ENCODE results near the gene MLIP. TPM values are rescaled to one million over a fixed set of nuclear protein-coding genes. Genes with fewer than 3 reads are reported as not detected.
A peak's percentile ranks its signal among the peaks of the same experiment; 100 is the strongest.

Gene MLIP
- total RNA-seq, 1 experiment from 2014 or later = not detected

DNA sequence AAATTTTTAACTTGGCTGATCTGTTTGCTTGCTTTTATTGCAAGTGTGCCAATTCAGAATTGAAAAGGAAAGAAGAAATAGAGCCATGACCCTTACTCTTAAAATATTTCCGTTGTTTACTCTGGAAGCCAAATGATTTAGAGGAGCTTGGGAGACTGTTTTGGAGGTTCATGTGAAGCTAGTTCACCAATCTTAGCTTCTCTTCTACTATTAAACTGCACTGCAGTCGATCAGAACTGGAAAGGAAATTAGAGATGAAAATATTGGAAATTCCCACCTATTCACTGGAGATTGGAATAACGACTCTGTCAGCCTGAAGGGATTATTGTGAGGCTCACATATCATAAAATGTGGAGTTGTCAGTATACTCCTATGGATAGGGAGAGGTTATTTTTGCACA lies 81.8 kb downstream of the MLIP start:
- POLR2A ChIA-PET = no interaction called here
- Mint-ChIP-seq H3K27me3 (ENCODE audit: low read depth) (peaks cover 29% of the 10 kb centered on the region), H3K9me3 (no peaks in the 10 kb centered on the region), H3K27ac (no peak overlapping the region), H3K4me1 (peaks cover 16% of the 10 kb centered on the region), H3K36me3 (no peaks in the 10 kb centered on the region), H3K4me3 (no peak overlapping the region)
- CTCF ChIA-PET = interaction anchor here (1.0 kb wide), 1 partner anchor 10 kb away, joined by 3 read pairs; no protein-coding TSS in a partner anchor
- TF ChIP-seq, protein P1, sequence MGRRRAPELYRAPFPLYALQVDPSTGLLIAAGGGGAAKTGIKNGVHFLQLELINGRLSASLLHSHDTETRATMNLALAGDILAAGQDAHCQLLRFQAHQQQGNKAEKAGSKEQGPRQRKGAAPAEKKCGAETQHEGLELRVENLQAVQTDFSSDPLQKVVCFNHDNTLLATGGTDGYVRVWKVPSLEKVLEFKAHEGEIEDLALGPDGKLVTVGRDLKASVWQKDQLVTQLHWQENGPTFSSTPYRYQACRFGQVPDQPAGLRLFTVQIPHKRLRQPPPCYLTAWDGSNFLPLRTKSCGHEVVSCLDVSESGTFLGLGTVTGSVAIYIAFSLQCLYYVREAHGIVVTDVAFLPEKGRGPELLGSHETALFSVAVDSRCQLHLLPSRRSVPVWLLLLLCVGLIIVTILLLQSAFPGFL (CRISPR knock-in tag; IDR thresholded peaks at IDR 0.05; ENCODE audit: borderline replicate concordance) = no peak
- TF ChIP-seq, protein P2, sequence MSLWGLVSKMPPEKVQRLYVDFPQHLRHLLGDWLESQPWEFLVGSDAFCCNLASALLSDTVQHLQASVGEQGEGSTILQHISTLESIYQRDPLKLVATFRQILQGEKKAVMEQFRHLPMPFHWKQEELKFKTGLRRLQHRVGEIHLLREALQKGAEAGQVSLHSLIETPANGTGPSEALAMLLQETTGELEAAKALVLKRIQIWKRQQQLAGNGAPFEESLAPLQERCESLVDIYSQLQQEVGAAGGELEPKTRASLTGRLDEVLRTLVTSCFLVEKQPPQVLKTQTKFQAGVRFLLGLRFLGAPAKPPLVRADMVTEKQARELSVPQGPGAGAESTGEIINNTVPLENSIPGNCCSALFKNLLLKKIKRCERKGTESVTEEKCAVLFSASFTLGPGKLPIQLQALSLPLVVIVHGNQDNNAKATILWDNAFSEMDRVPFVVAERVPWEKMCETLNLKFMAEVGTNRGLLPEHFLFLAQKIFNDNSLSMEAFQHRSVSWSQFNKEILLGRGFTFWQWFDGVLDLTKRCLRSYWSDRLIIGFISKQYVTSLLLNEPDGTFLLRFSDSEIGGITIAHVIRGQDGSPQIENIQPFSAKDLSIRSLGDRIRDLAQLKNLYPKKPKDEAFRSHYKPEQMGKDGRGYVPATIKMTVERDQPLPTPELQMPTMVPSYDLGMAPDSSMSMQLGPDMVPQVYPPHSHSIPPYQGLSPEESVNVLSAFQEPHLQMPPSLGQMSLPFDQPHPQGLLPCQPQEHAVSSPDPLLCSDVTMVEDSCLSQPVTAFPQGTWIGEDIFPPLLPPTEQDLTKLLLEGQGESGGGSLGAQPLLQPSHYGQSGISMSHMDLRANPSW (CRISPR knock-in tag; conservative IDR thresholded peaks at IDR 0.05; ENCODE audit: low read depth) = no peak
- TF ChIP-seq SMAD4 (CRISPR knock-in tag; IDR thresholded peaks at IDR 0.05) (no peak), EMX1 (CRISPR knock-in tag; IDR thresholded peaks at IDR 0.05) (no peak)
- TF ChIP-seq, protein P3, sequence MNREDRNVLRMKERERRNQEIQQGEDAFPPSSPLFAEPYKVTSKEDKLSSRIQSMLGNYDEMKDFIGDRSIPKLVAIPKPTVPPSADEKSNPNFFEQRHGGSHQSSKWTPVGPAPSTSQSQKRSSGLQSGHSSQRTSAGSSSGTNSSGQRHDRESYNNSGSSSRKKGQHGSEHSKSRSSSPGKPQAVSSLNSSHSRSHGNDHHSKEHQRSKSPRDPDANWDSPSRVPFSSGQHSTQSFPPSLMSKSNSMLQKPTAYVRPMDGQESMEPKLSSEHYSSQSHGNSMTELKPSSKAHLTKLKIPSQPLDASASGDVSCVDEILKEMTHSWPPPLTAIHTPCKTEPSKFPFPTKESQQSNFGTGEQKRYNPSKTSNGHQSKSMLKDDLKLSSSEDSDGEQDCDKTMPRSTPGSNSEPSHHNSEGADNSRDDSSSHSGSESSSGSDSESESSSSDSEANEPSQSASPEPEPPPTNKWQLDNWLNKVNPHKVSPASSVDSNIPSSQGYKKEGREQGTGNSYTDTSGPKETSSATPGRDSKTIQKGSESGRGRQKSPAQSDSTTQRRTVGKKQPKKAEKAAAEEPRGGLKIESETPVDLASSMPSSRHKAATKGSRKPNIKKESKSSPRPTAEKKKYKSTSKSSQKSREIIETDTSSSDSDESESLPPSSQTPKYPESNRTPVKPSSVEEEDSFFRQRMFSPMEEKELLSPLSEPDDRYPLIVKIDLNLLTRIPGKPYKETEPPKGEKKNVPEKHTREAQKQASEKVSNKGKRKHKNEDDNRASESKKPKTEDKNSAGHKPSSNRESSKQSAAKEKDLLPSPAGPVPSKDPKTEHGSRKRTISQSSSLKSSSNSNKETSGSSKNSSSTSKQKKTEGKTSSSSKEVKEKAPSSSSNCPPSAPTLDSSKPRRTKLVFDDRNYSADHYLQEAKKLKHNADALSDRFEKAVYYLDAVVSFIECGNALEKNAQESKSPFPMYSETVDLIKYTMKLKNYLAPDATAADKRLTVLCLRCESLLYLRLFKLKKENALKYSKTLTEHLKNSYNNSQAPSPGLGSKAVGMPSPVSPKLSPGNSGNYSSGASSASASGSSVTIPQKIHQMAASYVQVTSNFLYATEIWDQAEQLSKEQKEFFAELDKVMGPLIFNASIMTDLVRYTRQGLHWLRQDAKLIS (CRISPR knock-in tag; IDR thresholded peaks at IDR 0.05; ENCODE audit: borderline replicate concordance) = no peak
- DNase-seq (ENCODE audit: low spot score) (no peak), ATAC-seq (no peak)

DNA sequence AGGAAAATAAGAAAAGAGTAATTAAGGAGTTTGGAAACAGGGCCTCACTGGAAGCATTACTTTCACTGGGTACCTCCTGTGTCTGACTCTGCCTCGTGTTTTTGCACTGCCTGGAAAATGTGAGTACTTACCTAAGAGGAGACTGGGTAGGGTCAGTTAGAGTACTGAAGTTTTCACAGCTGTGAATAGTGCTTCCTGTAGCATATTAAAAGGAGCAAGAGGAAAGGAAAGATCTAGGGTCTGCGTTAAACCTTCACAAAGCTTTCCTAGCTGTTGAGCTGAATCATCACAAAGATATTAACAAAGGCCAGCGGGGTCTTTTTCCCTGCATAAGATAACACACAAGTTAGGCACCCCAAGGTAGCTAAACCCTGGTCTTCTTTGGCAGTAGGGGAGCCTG lies 82.3 kb downstream of the MLIP start:
- Mint-ChIP-seq H3K9me3 (no peaks in the 10 kb centered on the region), H3K27me3 (ENCODE audit: low read depth) (peaks cover 29% of the 10 kb centered on the region), H3K4me1 (peaks cover 16% of the 10 kb centered on the region), H3K27ac (peak overlapping the region; percentile 21; the same call in 1 of the 2 replicates), H3K36me3 (no peaks in the 10 kb centered on the region), H3K4me3 (no peak overlapping the region)
- CTCF ChIA-PET = interaction anchor here (1.0 kb wide), 1 partner anchor 10 kb away, joined by 3 read pairs; no protein-coding TSS in a partner anchor
- POLR2A ChIA-PET = no interaction called here
- no peak for TF ChIP-seq TP53 (CRISPR knock-in tag; IDR thresholded peaks at IDR 0.05)
- DNase-seq (ENCODE audit: low spot score) = no peak
- peak; percentile 65 for ATAC-seq

DNA sequence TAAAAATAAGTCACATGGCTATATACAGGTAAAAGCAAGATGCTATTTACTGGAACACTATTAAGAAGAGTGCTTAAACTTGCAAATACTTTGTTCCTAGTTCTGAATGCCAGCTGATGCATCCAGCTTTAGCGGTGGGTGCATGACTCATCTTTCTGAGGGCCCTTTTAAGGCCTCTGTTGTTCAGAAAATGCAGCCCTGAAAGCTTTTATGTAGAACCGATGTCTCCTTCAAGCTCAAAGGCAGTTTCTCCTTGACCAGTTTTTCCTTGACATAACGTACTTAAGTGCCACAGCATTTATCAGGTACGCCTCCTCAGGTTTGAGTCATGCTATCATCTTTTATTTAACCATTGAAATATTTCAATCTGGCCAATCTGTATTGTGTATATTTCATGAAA lies 82.8 kb downstream of the MLIP start:
- CTCF ChIA-PET = interaction anchor here (1.0 kb wide), 1 partner anchor 9 kb away, joined by 3 read pairs; no protein-coding TSS in a partner anchor
- no peak for DNase-seq (ENCODE audit: low spot score)
- no peak overlapping the region for H3K27ac Mint-ChIP-seq
- ATAC-seq = peak; percentile 69
- no peaks in the 10 kb centered on the region for H3K9me3 Mint-ChIP-seq
- H3K27me3 Mint-ChIP-seq (ENCODE audit: low read depth) = peaks cover 29% of the 10 kb centered on the region
- H3K4me1 Mint-ChIP-seq = peaks cover 16% of the 10 kb centered on the region
- POLR2A ChIA-PET = no interaction called here
- no peak overlapping the region for H3K4me3 Mint-ChIP-seq
- H3K36me3 Mint-ChIP-seq = no peaks in the 10 kb centered on the region
- TF ChIP-seq, protein P4, sequence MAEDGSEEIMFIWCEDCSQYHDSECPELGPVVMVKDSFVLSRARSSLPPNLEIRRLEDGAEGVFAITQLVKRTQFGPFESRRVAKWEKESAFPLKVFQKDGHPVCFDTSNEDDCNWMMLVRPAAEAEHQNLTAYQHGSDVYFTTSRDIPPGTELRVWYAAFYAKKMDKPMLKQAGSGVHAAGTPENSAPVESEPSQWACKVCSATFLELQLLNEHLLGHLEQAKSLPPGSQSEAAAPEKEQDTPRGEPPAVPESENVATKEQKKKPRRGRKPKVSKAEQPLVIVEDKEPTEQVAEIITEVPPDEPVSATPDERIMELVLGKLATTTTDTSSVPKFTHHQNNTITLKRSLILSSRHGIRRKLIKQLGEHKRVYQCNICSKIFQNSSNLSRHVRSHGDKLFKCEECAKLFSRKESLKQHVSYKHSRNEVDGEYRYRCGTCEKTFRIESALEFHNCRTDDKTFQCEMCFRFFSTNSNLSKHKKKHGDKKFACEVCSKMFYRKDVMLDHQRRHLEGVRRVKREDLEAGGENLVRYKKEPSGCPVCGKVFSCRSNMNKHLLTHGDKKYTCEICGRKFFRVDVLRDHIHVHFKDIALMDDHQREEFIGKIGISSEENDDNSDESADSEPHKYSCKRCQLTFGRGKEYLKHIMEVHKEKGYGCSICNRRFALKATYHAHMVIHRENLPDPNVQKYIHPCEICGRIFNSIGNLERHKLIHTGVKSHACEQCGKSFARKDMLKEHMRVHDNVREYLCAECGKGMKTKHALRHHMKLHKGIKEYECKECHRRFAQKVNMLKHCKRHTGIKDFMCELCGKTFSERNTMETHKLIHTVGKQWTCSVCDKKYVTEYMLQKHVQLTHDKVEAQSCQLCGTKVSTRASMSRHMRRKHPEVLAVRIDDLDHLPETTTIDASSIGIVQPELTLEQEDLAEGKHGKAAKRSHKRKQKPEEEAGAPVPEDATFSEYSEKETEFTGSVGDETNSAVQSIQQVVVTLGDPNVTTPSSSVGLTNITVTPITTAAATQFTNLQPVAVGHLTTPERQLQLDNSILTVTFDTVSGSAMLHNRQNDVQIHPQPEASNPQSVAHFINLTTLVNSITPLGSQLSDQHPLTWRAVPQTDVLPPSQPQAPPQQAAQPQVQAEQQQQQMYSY (CRISPR knock-in tag; IDR thresholded peaks at IDR 0.05) = no peak
- TF ChIP-seq ZNF416 (CRISPR knock-in tag; IDR thresholded peaks at IDR 0.05) (no peak), SMAD3 (CRISPR knock-in tag; IDR thresholded peaks at IDR 0.05; ENCODE audit: borderline replicate concordance) (no peak), CBFB (CRISPR knock-in tag; IDR thresholded peaks at IDR 0.05; ENCODE audit: low read depth) (no peak), FOXK1 (CRISPR knock-in tag; IDR thresholded peaks at IDR 0.05) (no peak), ZNF138 (CRISPR knock-in tag; conservative IDR thresholded peaks at IDR 0.05) (no peak), KAT7 (CRISPR knock-in tag; IDR thresholded peaks at IDR 0.05; ENCODE audit: borderline replicate concordance) (no peak), TCF7 (CRISPR knock-in tag; IDR thresholded peaks at IDR 0.05; ENCODE audit: low read depth) (no peak), MYBL2 (CRISPR knock-in tag; IDR thresholded peaks at IDR 0.05) (no peak)
- TF ChIP-seq, protein P5, sequence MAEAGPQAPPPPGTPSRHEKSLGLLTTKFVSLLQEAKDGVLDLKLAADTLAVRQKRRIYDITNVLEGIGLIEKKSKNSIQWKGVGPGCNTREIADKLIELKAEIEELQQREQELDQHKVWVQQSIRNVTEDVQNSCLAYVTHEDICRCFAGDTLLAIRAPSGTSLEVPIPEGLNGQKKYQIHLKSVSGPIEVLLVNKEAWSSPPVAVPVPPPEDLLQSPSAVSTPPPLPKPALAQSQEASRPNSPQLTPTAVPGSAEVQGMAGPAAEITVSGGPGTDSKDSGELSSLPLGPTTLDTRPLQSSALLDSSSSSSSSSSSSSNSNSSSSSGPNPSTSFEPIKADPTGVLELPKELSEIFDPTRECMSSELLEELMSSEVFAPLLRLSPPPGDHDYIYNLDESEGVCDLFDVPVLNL (CRISPR knock-in tag; IDR thresholded peaks at IDR 0.05; ENCODE audit: borderline replicate concordance, low read depth) = no peak
- TF ChIP-seq, protein P1 (CRISPR knock-in tag; IDR thresholded peaks at IDR 0.05; ENCODE audit: borderline replicate concordance) = no peak
- TF ChIP-seq, protein P6, sequence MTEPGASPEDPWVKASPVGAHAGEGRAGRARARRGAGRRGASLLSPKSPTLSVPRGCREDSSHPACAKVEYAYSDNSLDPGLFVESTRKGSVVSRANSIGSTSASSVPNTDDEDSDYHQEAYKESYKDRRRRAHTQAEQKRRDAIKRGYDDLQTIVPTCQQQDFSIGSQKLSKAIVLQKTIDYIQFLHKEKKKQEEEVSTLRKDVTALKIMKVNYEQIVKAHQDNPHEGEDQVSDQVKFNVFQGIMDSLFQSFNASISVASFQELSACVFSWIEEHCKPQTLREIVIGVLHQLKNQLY (CRISPR knock-in tag; IDR thresholded peaks at IDR 0.05) = no peak
